Measurements from ENCODE around the gene CENPI. TPM values are rescaled to one million over a fixed set of nuclear protein-coding genes. Genes with fewer than 3 reads are reported as not detected.

Gene CENPI
- polyA plus RNA-seq, 4 donors = 0.45 to 3.8 (median 2.8) TPM; not detected in 1

DNA sequence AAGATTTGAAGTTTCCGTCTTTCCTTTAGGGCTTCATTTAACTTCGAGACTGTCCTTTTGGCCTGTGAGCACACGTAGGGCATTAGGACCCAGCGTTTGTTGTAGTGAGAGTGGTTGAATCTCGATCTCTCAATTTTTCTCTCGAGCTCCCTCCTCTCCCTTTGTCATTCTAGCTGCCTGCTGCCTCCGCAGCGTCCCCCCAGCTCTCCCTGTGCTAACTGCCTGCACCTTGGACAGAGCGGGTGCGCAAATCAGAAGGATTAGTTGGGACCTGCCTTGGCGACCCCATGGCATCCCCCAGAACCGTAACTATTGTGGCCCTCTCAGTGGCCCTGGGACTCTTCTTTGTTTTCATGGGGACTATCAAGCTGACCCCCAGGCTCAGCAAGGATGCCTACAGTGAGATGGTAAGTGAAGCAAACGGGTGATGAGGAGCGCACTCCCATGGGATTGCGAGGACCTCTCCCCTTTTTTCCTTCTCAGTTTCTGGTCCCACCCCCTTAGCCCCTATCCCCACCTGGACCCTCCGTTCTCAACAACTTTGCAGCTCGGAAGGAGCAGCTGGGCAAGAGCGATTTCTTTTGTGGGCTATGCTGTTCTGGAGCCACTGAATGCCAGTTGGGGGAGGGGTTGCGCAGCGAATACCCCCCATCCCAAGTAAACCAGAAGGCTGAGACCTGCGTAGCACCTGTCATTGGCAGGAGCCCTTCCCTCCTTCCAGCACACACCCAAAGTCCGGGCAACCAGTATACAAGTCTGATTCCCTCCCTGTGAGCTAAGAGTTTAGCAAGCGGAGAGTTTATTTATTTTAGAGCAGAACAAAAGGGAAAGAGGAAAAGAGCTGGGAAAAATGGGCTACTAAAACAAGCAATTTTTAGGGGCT, 19.0 kb upstream of the CENPI start, which contains the start of gene TMEM35A:
TSS of gene TMEM35A (plus strand) at position 164 of the 883 bp plus-strand sequence. CDS start at position 288, 124 bp downstream.
- peak within 1 kb of the TSS in 1 of 3 donors; percentile 49 for H3K4me3 ChIP-seq (ENCODE audit: low read depth in 1 of 3, low read length in 3 of 3)

DNA sequence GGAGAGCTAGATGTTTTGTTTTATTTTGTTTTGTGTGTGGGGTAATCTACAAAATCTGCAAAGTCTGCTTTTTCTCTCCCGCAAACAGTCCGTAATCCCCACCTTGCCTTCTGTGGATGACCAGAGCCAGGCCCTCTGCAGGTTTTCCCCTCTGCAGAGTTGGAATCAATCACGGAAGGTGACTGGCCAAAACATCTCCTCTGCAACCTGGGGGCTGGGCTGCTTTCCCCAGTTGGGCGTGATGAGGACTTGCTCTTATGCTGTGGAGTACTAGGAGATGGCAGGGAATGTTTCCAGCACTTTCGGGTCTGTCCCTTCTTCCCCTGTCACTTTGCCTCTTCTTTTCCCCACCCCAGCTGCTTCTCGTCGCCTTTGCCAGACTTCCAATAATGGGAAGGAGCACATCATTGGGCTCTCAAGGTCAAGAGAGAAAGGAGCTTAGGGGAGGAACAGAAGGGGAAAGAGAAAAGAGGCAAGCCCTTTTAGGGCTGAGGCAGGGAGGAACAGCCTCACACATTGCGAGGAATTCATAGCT, 18.2 kb upstream of the CENPI start:
- FAIRE-seq = no peak
- Histone ChIP-seq H3K4me3 (ENCODE audit: low read depth in 1 of 3, low read length in 3 of 3) (peak overlapping the region in 1 of 3 donors; percentile 49), H3K27me3 (ENCODE audit: control insufficient read depth in 3 of 3, insufficient read depth in 3 of 3, low read length in 3 of 3) (peaks cover 0 to 7% (median 0%) of the 10 kb centered on the region in 3 donors)

More for the DNA sequence above, 19.0 kb upstream of the CENPI start, which contains the start of gene TMEM35A:
- DNase-seq (peak; percentile 4 to 24), FAIRE-seq (no peak)
- no peaks in the 10 kb centered on the region for H3K9me3 ChIP-seq (ENCODE audit: control insufficient read depth in 2 of 2, insufficient read depth in 1 of 2, low read depth in 1 of 2, low read length in 1 of 2)
- no peak within 1 kb of the TSS for H3K27ac ChIP-seq (ENCODE audit: low read depth in 1 of 3, low read length in 2 of 3)
- WGBS, 3 donors = 5 to 28% (median 8%) methylated on average over 20 to 23 of the region's 23 CpGs
- no peaks in the 10 kb centered on the region for H3K4me1 ChIP-seq (ENCODE audit: control insufficient read depth in 3 of 3, insufficient read depth in 2 of 3, low read depth in 1 of 3, low read length in 2 of 3)
- peaks cover 0 to 7% (median 0%) of the 10 kb centered on the region in 3 donors for H3K27me3 ChIP-seq (ENCODE audit: control insufficient read depth in 3 of 3, insufficient read depth in 3 of 3, low read length in 3 of 3)
- H3K36me3 ChIP-seq (ENCODE audit: control insufficient read depth in 3 of 3, insufficient read depth in 2 of 3, low read depth in 1 of 3, low read length in 3 of 3) = no peaks in the 10 kb centered on the region

GRCh38 chrX:101080326-101081124, 17.5 kb upstream of the CENPI start:
- no peaks in the 10 kb centered on the region for H3K36me3 ChIP-seq (ENCODE audit: control insufficient read depth in 3 of 3, insufficient read depth in 2 of 3, low read depth in 1 of 3, low read length in 3 of 3)
- peaks cover 0 to 7% (median 0%) of the 10 kb centered on the region in 3 donors for H3K27me3 ChIP-seq (ENCODE audit: control insufficient read depth in 3 of 3, insufficient read depth in 3 of 3, low read length in 3 of 3)
- no peak for DNase-seq
- H3K4me1 ChIP-seq (ENCODE audit: control insufficient read depth in 3 of 3, insufficient read depth in 2 of 3, low read depth in 1 of 3, low read length in 2 of 3) = no peaks in the 10 kb centered on the region
- H3K27ac ChIP-seq (ENCODE audit: low read depth in 1 of 3, low read length in 2 of 3) = no peak overlapping the region
- H3K9me3 ChIP-seq (ENCODE audit: control insufficient read depth in 2 of 2, insufficient read depth in 1 of 2, low read depth in 1 of 2, low read length in 1 of 2) = no peaks in the 10 kb centered on the region
- FAIRE-seq = no peak
- H3K4me3 ChIP-seq (ENCODE audit: low read depth in 1 of 3, low read length in 3 of 3) = no peak overlapping the region
- 57 to 79% (median 68%) methylated on average over 3 of the region's 3 CpGs for WGBS, 3 donors

More for the DNA sequence above, 18.2 kb upstream of the CENPI start:
- Histone ChIP-seq H3K4me1 (ENCODE audit: control insufficient read depth in 3 of 3, insufficient read depth in 2 of 3, low read depth in 1 of 3, low read length in 2 of 3) (no peaks in the 10 kb centered on the region), H3K9me3 (ENCODE audit: control insufficient read depth in 2 of 2, insufficient read depth in 1 of 2, low read depth in 1 of 2, low read length in 1 of 2) (no peaks in the 10 kb centered on the region), H3K27ac (ENCODE audit: low read depth in 1 of 3, low read length in 2 of 3) (no peak overlapping the region), H3K36me3 (ENCODE audit: control insufficient read depth in 3 of 3, insufficient read depth in 2 of 3, low read depth in 1 of 3, low read length in 3 of 3) (no peaks in the 10 kb centered on the region)
- 49 to 68% (median 50%) methylated on average over 5 to 8 of the region's 8 CpGs for WGBS, 3 donors
- no peak for DNase-seq

GRCh38 chrX:101081231-101081630, 16.8 kb upstream of the CENPI start:
- no peaks in the 10 kb centered on the region for H3K9me3 ChIP-seq (ENCODE audit: control insufficient read depth in 2 of 2, insufficient read depth in 1 of 2, low read depth in 1 of 2, low read length in 1 of 2)
- WGBS, 3 donors = 54 to 70% (median 55%) methylated on average over 3 of the region's 3 CpGs
- H3K27me3 ChIP-seq (ENCODE audit: control insufficient read depth in 3 of 3, insufficient read depth in 3 of 3, low read length in 3 of 3) = peaks cover 0 to 7% (median 0%) of the 10 kb centered on the region in 3 donors
- H3K36me3 ChIP-seq (ENCODE audit: control insufficient read depth in 3 of 3, insufficient read depth in 2 of 3, low read depth in 1 of 3, low read length in 3 of 3) = no peaks in the 10 kb centered on the region
- H3K4me1 ChIP-seq (ENCODE audit: control insufficient read depth in 3 of 3, insufficient read depth in 2 of 3, low read depth in 1 of 3, low read length in 2 of 3) = no peaks in the 10 kb centered on the region
- DNase-seq (no peak), FAIRE-seq (no peak)
- no peak overlapping the region for H3K27ac ChIP-seq (ENCODE audit: low read depth in 1 of 3, low read length in 2 of 3)
- H3K4me3 ChIP-seq (ENCODE audit: low read depth in 1 of 3, low read length in 3 of 3) = no peak overlapping the region

DNA sequence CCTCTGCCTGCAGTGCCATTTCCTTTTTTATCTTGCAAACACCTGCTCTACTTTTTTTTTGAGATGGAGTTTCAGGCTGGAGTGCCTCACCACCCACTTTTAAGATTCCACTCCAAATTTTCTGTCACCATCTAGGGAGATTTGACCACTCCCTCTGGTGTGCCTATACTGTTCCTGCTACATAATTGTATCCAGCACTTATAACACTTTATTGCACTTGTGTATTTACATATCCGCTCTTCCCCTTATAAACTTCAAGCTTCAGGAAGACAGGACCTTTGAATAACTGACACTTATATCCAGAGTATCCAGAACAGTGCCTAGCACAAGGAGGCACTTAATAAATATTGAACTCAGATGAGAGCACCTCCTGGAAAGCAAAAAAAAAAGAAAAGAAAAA, 6.2 kb upstream of the CENPI start:
- DNase-seq (no peak), FAIRE-seq (no peak)
- H3K4me3 ChIP-seq (ENCODE audit: low read depth in 1 of 3, low read length in 3 of 3) = no peak overlapping the region
- H3K9me3 ChIP-seq (ENCODE audit: control insufficient read depth in 2 of 2, insufficient read depth in 1 of 2, low read depth in 1 of 2, low read length in 1 of 2) = no peaks in the 10 kb centered on the region
- no peaks in the 10 kb centered on the region for H3K36me3 ChIP-seq (ENCODE audit: control insufficient read depth in 3 of 3, insufficient read depth in 2 of 3, low read depth in 1 of 3, low read length in 3 of 3)
- H3K27ac ChIP-seq (ENCODE audit: low read depth in 1 of 3, low read length in 2 of 3) = no peak overlapping the region
- 83 to 91% (median 85%) methylated on average over 1 of the region's 1 CpG for WGBS, 3 donors
- no peaks in the 10 kb centered on the region for H3K27me3 ChIP-seq (ENCODE audit: control insufficient read depth in 3 of 3, insufficient read depth in 3 of 3, low read length in 3 of 3)
- no peaks in the 10 kb centered on the region for H3K4me1 ChIP-seq (ENCODE audit: control insufficient read depth in 3 of 3, insufficient read depth in 2 of 3, low read depth in 1 of 3, low read length in 2 of 3)

DNA sequence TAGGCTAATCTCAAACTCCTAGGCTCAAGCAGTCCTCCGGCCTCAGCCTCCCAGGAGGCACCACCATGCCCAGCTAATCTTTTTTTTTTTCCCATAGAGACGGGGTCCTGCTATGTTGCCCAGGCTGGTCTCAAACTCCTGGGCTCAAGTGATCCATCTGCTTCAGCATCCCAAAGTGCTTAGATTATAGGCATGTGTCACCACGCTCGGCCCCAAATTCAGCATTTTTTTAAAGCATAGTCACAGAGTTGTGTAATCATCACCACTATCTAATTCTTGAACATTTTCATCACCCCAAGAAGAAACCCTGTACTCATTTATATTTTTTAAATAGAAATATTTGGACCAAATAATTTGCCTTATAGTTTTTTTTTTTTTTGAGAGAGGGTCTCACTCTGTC, 10.3 kb downstream of the CENPI start:
- Histone ChIP-seq H3K9me3 (ENCODE audit: control insufficient read depth in 2 of 2, insufficient read depth in 1 of 2, low read depth in 1 of 2, low read length in 1 of 2) (no peaks in the 10 kb centered on the region), H3K4me1 (ENCODE audit: control insufficient read depth in 3 of 3, insufficient read depth in 2 of 3, low read depth in 1 of 3, low read length in 2 of 3) (no peaks in the 10 kb centered on the region), H3K4me3 (ENCODE audit: low read depth in 1 of 3, low read length in 3 of 3) (no peak overlapping the region), H3K27ac (ENCODE audit: low read depth in 1 of 3, low read length in 2 of 3) (no peak overlapping the region), H3K36me3 (ENCODE audit: control insufficient read depth in 3 of 3, insufficient read depth in 2 of 3, low read depth in 1 of 3, low read length in 3 of 3) (no peaks in the 10 kb centered on the region), H3K27me3 (ENCODE audit: control insufficient read depth in 3 of 3, insufficient read depth in 3 of 3, low read length in 3 of 3) (no peaks in the 10 kb centered on the region)
- DNase-seq (no peak), FAIRE-seq (no peak)
- WGBS, 3 donors = 90 to 95% (median 95%) methylated on average over 4 of the region's 4 CpGs

- Histone ChIP-seq H3K4me3 (ENCODE audit: low read depth in 1 of 3, low read length in 3 of 3) (no peak overlapping the region), H3K36me3 (ENCODE audit: control insufficient read depth in 3 of 3, insufficient read depth in 2 of 3, low read depth in 1 of 3, low read length in 3 of 3) (peaks cover 0 to 4% (median 0%) of the 10 kb centered on the region in 3 donors), H3K27ac (ENCODE audit: low read depth in 1 of 3, low read length in 2 of 3) (no peak overlapping the region), H3K4me1 (ENCODE audit: control insufficient read depth in 3 of 3, insufficient read depth in 2 of 3, low read depth in 1 of 3, low read length in 2 of 3) (no peaks in the 10 kb centered on the region), H3K27me3 (ENCODE audit: control insufficient read depth in 3 of 3, insufficient read depth in 3 of 3, low read length in 3 of 3) (no peaks in the 10 kb centered on the region), H3K9me3 (ENCODE audit: control insufficient read depth in 2 of 2, insufficient read depth in 1 of 2, low read depth in 1 of 2, low read length in 1 of 2) (no peaks in the 10 kb centered on the region)
- 56 to 88% (median 65%) methylated on average over 3 of the region's 3 CpGs for WGBS, 3 donors
- no peak for DNase-seq
- no peak for FAIRE-seq
These were observed 19.7 kb downstream of the CENPI start for GRCh38 chrX:101117701-101118100.

DNA sequence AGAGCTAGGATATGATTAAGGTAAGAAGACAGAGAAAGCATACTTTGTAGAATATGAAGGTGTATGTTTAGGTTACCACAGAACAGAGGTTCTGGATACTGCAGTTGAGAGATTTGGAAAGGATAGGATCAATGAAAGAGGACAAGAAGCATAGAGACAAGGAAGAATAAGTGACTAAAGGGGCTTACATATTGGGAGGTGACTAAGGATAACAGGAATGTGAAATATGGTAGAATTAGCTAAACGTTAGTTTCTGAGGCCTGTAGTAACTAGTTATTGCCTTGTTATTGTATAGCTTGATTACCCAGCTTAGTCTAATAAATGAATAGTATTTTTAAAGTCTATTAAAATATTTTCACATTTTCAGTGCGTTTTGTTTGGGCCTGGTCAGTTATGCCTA, 38.2 kb downstream of the CENPI start:
- FAIRE-seq (no peak), DNase-seq (no peak)
- Histone ChIP-seq H3K4me3 (ENCODE audit: low read depth in 1 of 3, low read length in 3 of 3) (no peak overlapping the region), H3K27me3 (ENCODE audit: control insufficient read depth in 3 of 3, insufficient read depth in 3 of 3, low read length in 3 of 3) (no peaks in the 10 kb centered on the region), H3K4me1 (ENCODE audit: control insufficient read depth in 3 of 3, insufficient read depth in 2 of 3, low read depth in 1 of 3, low read length in 2 of 3) (no peaks in the 10 kb centered on the region), H3K9me3 (ENCODE audit: control insufficient read depth in 2 of 2, insufficient read depth in 1 of 2, low read depth in 1 of 2, low read length in 1 of 2) (no peaks in the 10 kb centered on the region), H3K36me3 (ENCODE audit: control insufficient read depth in 3 of 3, insufficient read depth in 2 of 3, low read depth in 1 of 3, low read length in 3 of 3) (no peaks in the 10 kb centered on the region), H3K27ac (ENCODE audit: low read depth in 1 of 3, low read length in 2 of 3) (no peak overlapping the region)
- 65 to 93% (median 86%) methylated on average over 2 of the region's 2 CpGs for WGBS, 3 donors

All from small intestine (tissue), 7 donors.